Measurements from ENCODE around the gene HUWE1.
"Not testable (repeated sequence)": the region's sequence is repeated elsewhere in the genome, so short reads cannot be mapped to it uniquely, and the experiment has no call there.

The HUWE1 gene

DNA sequence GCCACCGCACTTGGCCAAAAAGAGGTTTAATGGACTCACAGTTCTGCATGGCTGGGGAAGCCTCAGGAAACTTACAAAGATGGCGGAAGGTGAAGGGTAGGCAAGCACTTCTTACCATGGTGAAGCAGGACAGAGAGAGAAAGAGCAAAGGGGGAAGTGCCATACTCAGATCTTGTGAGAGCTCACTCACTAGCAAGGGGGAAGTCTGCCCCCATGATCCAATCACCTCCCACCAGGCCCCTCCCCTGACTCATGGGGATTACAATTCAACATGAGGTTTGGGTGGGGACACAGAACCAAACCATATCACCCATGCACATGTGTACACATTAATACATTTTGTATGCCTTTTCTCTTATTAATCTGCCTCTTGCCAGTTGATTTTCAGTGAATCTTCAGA lies 175.2 kb downstream of the HUWE1 start:
- no peak for DNase-seq (ENCODE audit: low read depth)

- DNase-seq (ENCODE audit: low read depth): not testable (repeated sequence)
These were observed 182.5 kb downstream of the HUWE1 start for GRCh38 chrX:53504035-53504434.

GRCh38 chrX:53494436-53494835 lies 192.1 kb downstream of the HUWE1 start:
- no peak for DNase-seq (ENCODE audit: low read depth)

GRCh38 chrX:53486285-53486684 lies 200.2 kb downstream of the HUWE1 start:
- DNase-seq (ENCODE audit: low read depth): no peak

DNA sequence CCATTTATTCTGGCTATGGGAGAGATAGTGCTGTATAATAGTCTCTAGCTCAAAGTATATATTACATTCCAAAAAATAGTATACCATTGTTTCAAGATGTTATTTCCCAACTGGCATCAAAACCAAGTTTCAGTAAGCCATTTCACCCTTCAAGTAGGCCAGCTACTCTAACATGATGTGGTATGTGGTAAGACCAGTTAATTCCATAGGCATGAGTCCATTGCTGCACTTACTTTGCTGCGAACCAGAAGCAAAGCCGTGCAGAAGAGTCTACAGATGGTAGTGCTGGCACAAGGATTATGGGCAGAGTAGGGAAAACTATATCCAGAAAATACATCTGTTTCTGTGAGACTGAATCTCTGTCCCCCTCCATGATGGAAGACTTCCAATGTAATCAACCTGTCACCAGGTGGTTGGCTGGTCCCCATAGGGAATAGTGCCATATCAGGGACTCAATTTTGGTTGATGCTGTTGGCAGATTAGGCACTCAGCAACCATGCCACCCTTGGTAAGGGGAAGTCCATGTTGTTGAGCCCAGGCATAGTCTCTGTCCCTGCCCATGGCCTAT lies 202.6 kb downstream of the HUWE1 start:
- no peak for DNase-seq (ENCODE audit: low read depth)

DNA sequence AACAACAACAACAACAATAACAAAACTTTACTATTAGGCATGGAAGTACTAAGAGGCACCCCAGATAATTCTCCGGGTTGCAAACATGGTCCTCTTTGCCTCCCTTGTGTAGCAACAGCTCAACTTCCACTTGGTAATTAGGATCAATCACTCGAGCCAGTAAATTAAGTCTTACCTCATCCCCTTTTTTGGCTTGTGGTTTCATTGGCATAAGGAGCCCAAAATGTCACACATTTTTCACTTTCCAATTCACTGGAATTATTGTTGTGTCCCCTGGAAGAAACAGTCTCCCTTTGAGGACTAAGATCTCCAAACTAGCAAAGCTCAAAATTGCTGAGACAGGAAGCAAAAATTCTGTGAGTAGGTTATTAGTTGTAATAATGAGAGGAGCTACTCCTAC lies 203.1 kb downstream of the HUWE1 start:
- DNase-seq (ENCODE audit: low read depth): no peak
